WTC11 (cell line): Measurements from ENCODE around the gene CENPN. TPM values are rescaled to one million over a fixed set of nuclear protein-coding genes. Genes with fewer than 3 reads are reported as not detected.

ENCODE experiments used
- ATAC-seq: fragments of 200-7000 bp; cut with Tn5 transposase; 2 replicates; pipeline ENCODE4 v1.10.0; 2021; ENCODE audit warnings: mild to moderate bottlenecking, moderate library complexity
- CTCF ChIA-PET: fragments of 300-600 bp; sonication (Branson Sonifier 250); formaldehyde crosslinking; loops from one replicate; lab custom pipeline; 2021; ENCODE audit warnings: antibody characterized with exemption; lab: Charles Lee
- POLR2A ChIA-PET: fragments of 350-600 bp; sonication (Branson Sonifier 250); formaldehyde crosslinking; loops from one replicate; lab custom pipeline; 2021; ENCODE audit warnings: antibody characterized with exemption; lab: Charles Lee
- DNase-seq: peaks from one replicate; pipeline ENCODE4 v3.0.0; 2021; ENCODE audit warnings: low spot score
- H3K27ac Mint-ChIP-seq: 2 replicates; pipeline ENCODE4 v1.8.0; 2021; ENCODE audit warnings: mixed read lengths
- H3K27me3 Mint-ChIP-seq: 2 replicates; pipeline ENCODE4 v1.8.0; 2021; ENCODE audit warnings: low read depth, mild to moderate bottlenecking, moderate library complexity, mixed read lengths
- H3K36me3 Mint-ChIP-seq: 2 replicates; pipeline ENCODE4 v1.8.0; 2021; ENCODE audit warnings: mixed read lengths
- H3K4me1 Mint-ChIP-seq: 2 replicates; pipeline ENCODE4 v1.8.0; 2022; ENCODE audit warnings: mixed read lengths
- H3K4me3 Mint-ChIP-seq: 2 replicates; pipeline ENCODE4 v1.8.0; 2021; ENCODE audit warnings: mild to moderate bottlenecking, moderate library complexity, mixed read lengths
- H3K9me3 Mint-ChIP-seq: 2 replicates; pipeline ENCODE4 v1.8.0; 2021; ENCODE audit warnings: mixed read lengths
- ATF1 ChIP-seq: sonication (generic); formaldehyde crosslinking; IDR thresholded peaks from 2 replicates; pipeline ENCODE4 v1.8.1; 2023; ENCODE audit warnings: mild to moderate bottlenecking, moderate library complexity, missing genetic modification reagents
- CBFB ChIP-seq: sonication (generic); formaldehyde crosslinking; IDR thresholded peaks from 2 replicates; pipeline ENCODE4 v1.8.1; 2022; ENCODE audit warnings: mild to moderate bottlenecking, low read depth, missing genetic modification reagents
- HMGXB4 ChIP-seq: sonication (generic); formaldehyde crosslinking; IDR thresholded peaks from 2 replicates; pipeline ENCODE4 v1.8.1; 2023; ENCODE audit warnings: mild to moderate bottlenecking, moderate library complexity, missing genetic modification reagents
- IRF1 ChIP-seq: sonication (generic); formaldehyde crosslinking; IDR thresholded peaks from 2 replicates; pipeline ENCODE4 v1.8.0; 2023; ENCODE audit warnings: missing genetic modification reagents
- MXD4 ChIP-seq: fragments of 250-450 bp; sonication (Bioruptor Pico); IDR thresholded peaks from 2 replicates; pipeline ENCODE4 v1.8.0; 2021; ENCODE audit warnings: mild to moderate bottlenecking, moderate library complexity, borderline replicate concordance
- MYBL2 ChIP-seq: sonication (generic); formaldehyde crosslinking; IDR thresholded peaks from 2 replicates; pipeline ENCODE4 v1.8.1; 2023; ENCODE audit warnings: mild to moderate bottlenecking, moderate library complexity, missing genetic modification reagents
- NFATC4 ChIP-seq: fragments of 250-450 bp; sonication (Bioruptor Pico); IDR thresholded peaks from 2 replicates; pipeline ENCODE4 v1.9.0; 2021; ENCODE audit warnings: mild to moderate bottlenecking
- NR3C1 ChIP-seq: sonication (generic); formaldehyde crosslinking; conservative IDR thresholded peaks from 2 replicates; pipeline ENCODE4 v1.8.1; 2023; ENCODE audit warnings: low read depth, mild to moderate bottlenecking, missing genetic modification reagents
- PRRX2 ChIP-seq: fragments of 250-450 bp; sonication (Bioruptor Pico); IDR thresholded peaks from 2 replicates; pipeline ENCODE4 v1.8.0; 2021; ENCODE audit warnings: mild to moderate bottlenecking
- SMAD3 ChIP-seq: sonication (generic); formaldehyde crosslinking; IDR thresholded peaks from 2 replicates; pipeline ENCODE4 v1.8.0; 2022; ENCODE audit warnings: missing genetic modification reagents, mild to moderate bottlenecking, borderline replicate concordance
- SMAD4 ChIP-seq: sonication (generic); formaldehyde crosslinking; IDR thresholded peaks from 2 replicates; pipeline ENCODE4 v1.8.0; 2022; ENCODE audit warnings: mild to moderate bottlenecking, missing genetic modification reagents
- SOX15 ChIP-seq: fragments of 250-450 bp; sonication (Bioruptor Pico); IDR thresholded peaks from 2 replicates; pipeline ENCODE4 v1.9.0; 2021; ENCODE audit warnings: mild to moderate bottlenecking
- USF2 ChIP-seq: sonication (generic); formaldehyde crosslinking; IDR thresholded peaks from 2 replicates; pipeline ENCODE4 v1.8.1; 2023; ENCODE audit warnings: mild to moderate bottlenecking, missing genetic modification reagents, moderate library complexity
- ZNF317 ChIP-seq: sonication (generic); formaldehyde crosslinking; IDR thresholded peaks from 2 replicates; pipeline ENCODE4 v1.8.1; 2023; ENCODE audit warnings: low read depth, mild to moderate bottlenecking, moderate library complexity, missing genetic modification reagents, borderline replicate concordance
- total RNA-seq: library from RNA; stranded (reverse); gene quantifications from 3 replicates; pipeline ENCODE4 v1.2.3, GENCODE V29; 2021
- TF ChIP-seq, protein P1 (sequence below): fragments of 250-450 bp; sonication (Bioruptor Pico); IDR thresholded peaks from 2 replicates; pipeline ENCODE4 v1.9.0; 2021; ENCODE audit warnings: mild to moderate bottlenecking
- TF ChIP-seq, protein P2 (sequence below): sonication (generic); formaldehyde crosslinking; IDR thresholded peaks from 2 replicates; pipeline ENCODE4 v1.8.0; 2022; ENCODE audit warnings: mild to moderate bottlenecking, missing genetic modification reagents
- TF ChIP-seq, protein P3 (sequence below): fragments of 250-450 bp; sonication (Bioruptor Pico); conservative IDR thresholded peaks from 2 replicates; pipeline ENCODE4 v1.9.0; 2021; ENCODE audit warnings: mild to moderate bottlenecking
- TF ChIP-seq, protein P4 (sequence below): sonication (generic); formaldehyde crosslinking; IDR thresholded peaks from 2 replicates; pipeline ENCODE4 v1.8.1; 2023; ENCODE audit warnings: mild to moderate bottlenecking, missing genetic modification reagents, borderline replicate concordance
- TF ChIP-seq, protein P5 (sequence below): sonication (generic); formaldehyde crosslinking; IDR thresholded peaks from 2 replicates; pipeline ENCODE4 v1.8.1; 2023; ENCODE audit warnings: mild to moderate bottlenecking, missing genetic modification reagents
- TF ChIP-seq, protein P6 (sequence below): sonication (generic); formaldehyde crosslinking; IDR thresholded peaks from 2 replicates; pipeline ENCODE4 v1.8.1; 2022; ENCODE audit warnings: low read depth, mild to moderate bottlenecking, moderate library complexity, missing genetic modification reagents, borderline replicate concordance

CENPN gene
- total RNA-seq, 1 experiment from 2014 or later: 47.4 TPM

DNA sequence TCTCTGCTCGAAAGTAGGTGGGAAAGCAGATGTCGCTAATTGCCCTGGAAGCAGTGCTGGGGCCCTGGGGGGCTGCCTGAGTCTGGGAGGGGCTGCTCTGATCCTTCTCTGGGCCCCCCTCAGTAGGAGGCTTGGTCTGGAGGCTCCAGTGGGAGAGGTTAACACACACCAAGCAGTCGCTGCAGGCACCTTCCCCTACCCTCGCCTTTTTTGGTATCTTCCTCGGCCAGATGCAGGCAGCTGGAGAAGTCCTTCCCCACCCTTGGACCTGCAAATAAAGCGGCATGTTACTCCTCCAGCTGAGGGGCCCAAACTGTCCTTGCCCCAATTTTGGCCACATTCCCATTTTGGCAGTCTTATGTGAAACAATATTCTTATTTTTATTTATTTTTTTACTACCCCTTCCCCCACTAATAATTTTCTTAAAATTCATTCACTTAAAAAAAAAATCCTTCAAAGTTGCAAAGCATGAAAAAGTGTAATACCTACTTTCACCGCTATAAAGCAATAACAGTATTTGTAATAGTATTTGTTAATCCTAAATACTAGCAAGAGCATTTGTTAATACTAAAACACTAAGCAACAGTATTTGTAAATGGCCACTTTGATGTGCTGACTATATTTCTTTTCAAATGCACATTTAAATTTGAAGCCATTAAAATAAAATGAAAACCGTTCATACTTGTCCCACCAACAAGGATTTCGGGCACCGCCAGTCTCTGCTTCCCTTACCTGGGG, 55.0 kb downstream of the CENPN start:
- ChIA-PET POLR2A (no interaction called here), CTCF (no interaction called here)
- no peak for DNase-seq
- TF ChIP-seq NFATC4 (CRISPR knock-in tag): no peak
- no peak for TF ChIP-seq CBFB (CRISPR knock-in tag)
- TF ChIP-seq, protein P1, sequence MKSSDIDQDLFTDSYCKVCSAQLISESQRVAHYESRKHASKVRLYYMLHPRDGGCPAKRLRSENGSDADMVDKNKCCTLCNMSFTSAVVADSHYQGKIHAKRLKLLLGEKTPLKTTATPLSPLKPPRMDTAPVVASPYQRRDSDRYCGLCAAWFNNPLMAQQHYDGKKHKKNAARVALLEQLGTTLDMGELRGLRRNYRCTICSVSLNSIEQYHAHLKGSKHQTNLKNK (CRISPR knock-in tag): no peak
- no peak for TF ChIP-seq MXD4 (CRISPR knock-in tag)
- TF ChIP-seq, protein P2, sequence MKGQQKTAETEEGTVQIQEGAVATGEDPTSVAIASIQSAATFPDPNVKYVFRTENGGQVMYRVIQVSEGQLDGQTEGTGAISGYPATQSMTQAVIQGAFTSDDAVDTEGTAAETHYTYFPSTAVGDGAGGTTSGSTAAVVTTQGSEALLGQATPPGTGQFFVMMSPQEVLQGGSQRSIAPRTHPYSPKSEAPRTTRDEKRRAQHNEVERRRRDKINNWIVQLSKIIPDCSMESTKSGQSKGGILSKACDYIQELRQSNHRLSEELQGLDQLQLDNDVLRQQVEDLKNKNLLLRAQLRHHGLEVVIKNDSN (CRISPR knock-in tag): no peak
- no peak for TF ChIP-seq IRF1
- no peak for TF ChIP-seq HMGXB4
- TF ChIP-seq SMAD4 (CRISPR knock-in tag): no peak
- TF ChIP-seq, protein P3, sequence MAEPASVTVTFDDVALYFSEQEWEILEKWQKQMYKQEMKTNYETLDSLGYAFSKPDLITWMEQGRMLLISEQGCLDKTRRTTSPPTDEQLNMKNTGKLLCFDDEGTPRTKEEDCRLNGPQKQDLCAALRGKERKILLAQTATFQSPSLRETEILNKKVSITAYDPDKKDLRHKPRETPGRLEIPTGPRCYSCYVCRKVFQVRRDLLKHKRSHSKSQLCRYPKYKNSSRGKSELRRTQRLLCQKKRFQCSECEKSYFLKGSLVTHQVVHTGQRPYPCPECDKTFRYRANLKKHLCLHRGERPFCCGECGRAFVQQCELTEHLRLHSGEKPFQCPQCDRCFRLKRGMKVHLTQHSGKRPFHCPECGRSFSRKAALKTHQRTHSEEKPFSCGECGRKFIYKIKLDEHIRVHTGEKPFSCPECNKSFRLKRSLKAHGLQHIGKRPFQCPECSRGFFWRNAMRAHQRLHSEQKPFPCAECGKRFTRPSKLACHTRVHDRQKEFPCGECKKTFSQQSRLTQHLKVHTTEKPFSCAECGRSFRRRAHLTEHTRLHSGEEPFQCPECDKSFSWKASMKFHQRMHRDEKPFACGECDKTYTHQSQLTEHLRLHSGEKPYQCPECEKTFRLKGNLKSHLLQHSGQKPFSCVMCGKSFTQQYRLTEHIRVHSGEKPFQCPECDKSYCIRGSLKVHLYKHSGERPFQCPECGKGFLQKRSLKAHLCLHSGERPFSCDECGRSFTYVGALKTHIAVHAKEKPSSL (CRISPR knock-in tag): no peak
- no peak for TF ChIP-seq USF2
- TF ChIP-seq, protein P4, sequence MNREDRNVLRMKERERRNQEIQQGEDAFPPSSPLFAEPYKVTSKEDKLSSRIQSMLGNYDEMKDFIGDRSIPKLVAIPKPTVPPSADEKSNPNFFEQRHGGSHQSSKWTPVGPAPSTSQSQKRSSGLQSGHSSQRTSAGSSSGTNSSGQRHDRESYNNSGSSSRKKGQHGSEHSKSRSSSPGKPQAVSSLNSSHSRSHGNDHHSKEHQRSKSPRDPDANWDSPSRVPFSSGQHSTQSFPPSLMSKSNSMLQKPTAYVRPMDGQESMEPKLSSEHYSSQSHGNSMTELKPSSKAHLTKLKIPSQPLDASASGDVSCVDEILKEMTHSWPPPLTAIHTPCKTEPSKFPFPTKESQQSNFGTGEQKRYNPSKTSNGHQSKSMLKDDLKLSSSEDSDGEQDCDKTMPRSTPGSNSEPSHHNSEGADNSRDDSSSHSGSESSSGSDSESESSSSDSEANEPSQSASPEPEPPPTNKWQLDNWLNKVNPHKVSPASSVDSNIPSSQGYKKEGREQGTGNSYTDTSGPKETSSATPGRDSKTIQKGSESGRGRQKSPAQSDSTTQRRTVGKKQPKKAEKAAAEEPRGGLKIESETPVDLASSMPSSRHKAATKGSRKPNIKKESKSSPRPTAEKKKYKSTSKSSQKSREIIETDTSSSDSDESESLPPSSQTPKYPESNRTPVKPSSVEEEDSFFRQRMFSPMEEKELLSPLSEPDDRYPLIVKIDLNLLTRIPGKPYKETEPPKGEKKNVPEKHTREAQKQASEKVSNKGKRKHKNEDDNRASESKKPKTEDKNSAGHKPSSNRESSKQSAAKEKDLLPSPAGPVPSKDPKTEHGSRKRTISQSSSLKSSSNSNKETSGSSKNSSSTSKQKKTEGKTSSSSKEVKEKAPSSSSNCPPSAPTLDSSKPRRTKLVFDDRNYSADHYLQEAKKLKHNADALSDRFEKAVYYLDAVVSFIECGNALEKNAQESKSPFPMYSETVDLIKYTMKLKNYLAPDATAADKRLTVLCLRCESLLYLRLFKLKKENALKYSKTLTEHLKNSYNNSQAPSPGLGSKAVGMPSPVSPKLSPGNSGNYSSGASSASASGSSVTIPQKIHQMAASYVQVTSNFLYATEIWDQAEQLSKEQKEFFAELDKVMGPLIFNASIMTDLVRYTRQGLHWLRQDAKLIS: no peak
- no peak for TF ChIP-seq NR3C1
- TF ChIP-seq MYBL2: no peak
- no peak for TF ChIP-seq SMAD3 (CRISPR knock-in tag)
- no peak for TF ChIP-seq ZNF317
- TF ChIP-seq, protein P5, sequence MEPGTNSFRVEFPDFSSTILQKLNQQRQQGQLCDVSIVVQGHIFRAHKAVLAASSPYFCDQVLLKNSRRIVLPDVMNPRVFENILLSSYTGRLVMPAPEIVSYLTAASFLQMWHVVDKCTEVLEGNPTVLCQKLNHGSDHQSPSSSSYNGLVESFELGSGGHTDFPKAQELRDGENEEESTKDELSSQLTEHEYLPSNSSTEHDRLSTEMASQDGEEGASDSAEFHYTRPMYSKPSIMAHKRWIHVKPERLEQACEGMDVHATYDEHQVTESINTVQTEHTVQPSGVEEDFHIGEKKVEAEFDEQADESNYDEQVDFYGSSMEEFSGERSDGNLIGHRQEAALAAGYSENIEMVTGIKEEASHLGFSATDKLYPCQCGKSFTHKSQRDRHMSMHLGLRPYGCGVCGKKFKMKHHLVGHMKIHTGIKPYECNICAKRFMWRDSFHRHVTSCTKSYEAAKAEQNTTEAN (CRISPR knock-in tag): no peak
- no peak for TF ChIP-seq ATF1 (CRISPR knock-in tag)
- TF ChIP-seq PRRX2: no peak
- TF ChIP-seq, protein P6, sequence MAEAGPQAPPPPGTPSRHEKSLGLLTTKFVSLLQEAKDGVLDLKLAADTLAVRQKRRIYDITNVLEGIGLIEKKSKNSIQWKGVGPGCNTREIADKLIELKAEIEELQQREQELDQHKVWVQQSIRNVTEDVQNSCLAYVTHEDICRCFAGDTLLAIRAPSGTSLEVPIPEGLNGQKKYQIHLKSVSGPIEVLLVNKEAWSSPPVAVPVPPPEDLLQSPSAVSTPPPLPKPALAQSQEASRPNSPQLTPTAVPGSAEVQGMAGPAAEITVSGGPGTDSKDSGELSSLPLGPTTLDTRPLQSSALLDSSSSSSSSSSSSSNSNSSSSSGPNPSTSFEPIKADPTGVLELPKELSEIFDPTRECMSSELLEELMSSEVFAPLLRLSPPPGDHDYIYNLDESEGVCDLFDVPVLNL (CRISPR knock-in tag): no peak
- no peak for TF ChIP-seq SOX15 (CRISPR knock-in tag)
- Mint-ChIP-seq H3K27me3 (no peaks in the 10 kb centered on the region), H3K4me3 (no peak overlapping the region), H3K36me3 (no peaks in the 10 kb centered on the region), H3K27ac (no peak overlapping the region), H3K4me1 (peaks cover 19% of the 10 kb centered on the region), H3K9me3 (no peaks in the 10 kb centered on the region)
- peak; percentile 46 for ATAC-seq
